HEK293 (cell line): ENCODE data around the gene NRP1.
A peak's percentile ranks its signal among the peaks of the same experiment; 100 is the strongest.

ENCODE experiments used
- CTCF ChIA-PET: fragments of 350-600 bp; formaldehyde crosslinking; extraction: SDS; loops from one replicate; lab custom pipeline; 2021; ENCODE audit warnings: antibody characterized with exemption; lab: Yijun Ruan, JAX
- POLR2A ChIA-PET: fragments of 300-600 bp; formaldehyde crosslinking; extraction: SDS; loops from one replicate; lab custom pipeline; 2020; ENCODE audit warnings: antibody characterized with exemption, inconsistent platforms; lab: Yijun Ruan, JAX
- H3K27ac ChIP-seq: fragments of 200-500 bp; sonication (Bioruptor generic); 2 replicates; pipeline ENCODE4 v1.5.1; 2014; ENCODE audit warnings: low read depth, low read length, control low read depth, inconsistent platforms; ENCODE audit errors: extremely low read depth
- H3K36me3 ChIP-seq, 2 experiments: fragments of 200-500 bp in 1 of 2; sonication (Bioruptor generic) in 1 of 2; 1 replicate in 1 of 2; 2 replicates in 1 of 2; pipeline ENCODE4 v1.5.1; 2014 to 2017; ENCODE audit warnings: inconsistent platforms in 2 of 2, low read length in 2 of 2; ENCODE audit not compliant: control insufficient read depth in 2 of 2, insufficient read depth in 1 of 2
- H3K4me1 ChIP-seq: fragments of 200-500 bp; sonication (Bioruptor generic); 2 replicates; pipeline ENCODE4 v1.5.1; 2014; ENCODE audit warnings: mild to moderate bottlenecking, low read length, inconsistent platforms; ENCODE audit not compliant: control insufficient read depth, insufficient read depth
- H3K4me3 ChIP-seq: 2 replicates; pipeline ENCODE4 v1.5.1; 2011; ENCODE audit warnings: low read depth, mild to moderate bottlenecking, control low read depth, low read length, moderate library complexity
- H3K9me3 ChIP-seq: fragments of 200-500 bp; sonication (Bioruptor generic); 2 replicates; pipeline ENCODE4 v1.5.1; 2014; ENCODE audit warnings: low read depth, low read length, inconsistent platforms; ENCODE audit not compliant: control insufficient read depth, insufficient read depth
- BCL11A ChIP-seq: fragments of 450-650 bp; formaldehyde crosslinking; IDR thresholded peaks from 2 replicates; pipeline ENCODE4 v1.5.1; 2016; ENCODE audit warnings: low read depth, missing biosample characterization, missing genetic modification characterization
- CTCF ChIP-seq: fragments of 450-650 bp; formaldehyde crosslinking; IDR thresholded peaks from 2 replicates; pipeline ENCODE4 v1.5.1; 2016; ENCODE audit warnings: missing biosample characterization, missing genetic modification characterization
- EGR2 ChIP-seq: fragments of 450-650 bp; formaldehyde crosslinking; IDR thresholded peaks from 2 replicates; pipeline ENCODE4 v1.5.1; 2016; ENCODE audit warnings: low read depth, missing biosample characterization, missing genetic modification characterization
- KLF16 ChIP-seq: fragments of 450-650 bp; formaldehyde crosslinking; IDR thresholded peaks from 2 replicates; pipeline ENCODE4 v1.5.1; 2017; ENCODE audit warnings: missing biosample characterization, missing genetic modification characterization
- KLF7 ChIP-seq: fragments of 450-650 bp; formaldehyde crosslinking; IDR thresholded peaks from 2 replicates; pipeline ENCODE4 v1.5.1; 2016; ENCODE audit warnings: missing biosample characterization, missing genetic modification characterization, borderline replicate concordance
- PRDM4 ChIP-seq: fragments of 450-650 bp; formaldehyde crosslinking; IDR thresholded peaks from 2 replicates; pipeline ENCODE4 v1.5.1; 2017; ENCODE audit warnings: missing biosample characterization, missing genetic modification characterization
- SALL2 ChIP-seq: fragments of 450-650 bp; formaldehyde crosslinking; IDR thresholded peaks from 2 replicates; pipeline ENCODE4 v1.5.0; 2017; ENCODE audit warnings: missing biosample characterization, mild to moderate bottlenecking, missing genetic modification characterization, borderline replicate concordance
- SCRT2 ChIP-seq: fragments of 450-650 bp; formaldehyde crosslinking; IDR thresholded peaks from 2 replicates; pipeline ENCODE4 v1.5.1; 2016; ENCODE audit warnings: missing biosample characterization, missing genetic modification characterization
- SP7 ChIP-seq: fragments of 450-650 bp; formaldehyde crosslinking; IDR thresholded peaks from 2 replicates; pipeline ENCODE4 v1.5.1; 2016; ENCODE audit warnings: missing biosample characterization, missing genetic modification characterization
- TCF7L2 ChIP-seq: IDR thresholded peaks from 2 replicates; pipeline ENCODE4 v1.6.1; 2011; ENCODE audit warnings: low read depth, mild to moderate bottlenecking, inconsistent platforms, low read length, moderate library complexity, borderline replicate concordance
- YY1 ChIP-seq: fragments of 450-650 bp; formaldehyde crosslinking; IDR thresholded peaks from 2 replicates; pipeline ENCODE4 v1.5.1; 2018; ENCODE audit warnings: missing biosample characterization, missing genetic modification characterization
- ZBTB11 ChIP-seq: fragments of 450-650 bp; formaldehyde crosslinking; conservative IDR thresholded peaks from 2 replicates; pipeline ENCODE4 v1.5.1; 2016; ENCODE audit warnings: low read depth, missing biosample characterization, missing genetic modification characterization
- ZBTB26 ChIP-seq: fragments of 450-650 bp; formaldehyde crosslinking; optimal IDR thresholded peaks from 2 replicates; pipeline ENCODE3; 2016; ENCODE audit warnings: missing biosample characterization, mild to moderate bottlenecking, missing genetic modification characterization
- ZFHX2 ChIP-seq: fragments of 450-650 bp; formaldehyde crosslinking; conservative IDR thresholded peaks from 2 replicates; pipeline ENCODE4 v1.5.1; 2016; ENCODE audit warnings: missing biosample characterization, missing genetic modification characterization
- ZIC2 ChIP-seq: fragments of 450-650 bp; formaldehyde crosslinking; IDR thresholded peaks from 2 replicates; pipeline ENCODE4 v1.5.1; 2016; ENCODE audit warnings: missing biosample characterization, missing genetic modification characterization
- ZNF155 ChIP-seq: fragments of 450-650 bp; formaldehyde crosslinking; IDR thresholded peaks from 2 replicates; pipeline ENCODE4 v1.5.1; 2016; ENCODE audit warnings: missing biosample characterization, missing genetic modification characterization
- ZNF202 ChIP-seq: fragments of 450-650 bp; formaldehyde crosslinking; IDR thresholded peaks from 2 replicates; pipeline ENCODE4 v1.5.1; 2016; ENCODE audit warnings: missing biosample characterization, missing genetic modification characterization, borderline replicate concordance
- ZNF391 ChIP-seq: fragments of 450-650 bp; formaldehyde crosslinking; IDR thresholded peaks from 2 replicates; pipeline ENCODE4 v1.5.1; 2016; ENCODE audit warnings: low read depth, missing biosample characterization, missing genetic modification characterization, borderline replicate concordance
- ZNF510 ChIP-seq: fragments of 450-650 bp; formaldehyde crosslinking; IDR thresholded peaks from 2 replicates; pipeline ENCODE4 v1.5.1; 2018; ENCODE audit warnings: mild to moderate bottlenecking, missing genetic modification characterization, missing biosample characterization; ENCODE audit not compliant: insufficient replicate concordance
- ZNF585B ChIP-seq: fragments of 450-650 bp; formaldehyde crosslinking; IDR thresholded peaks from 2 replicates; pipeline ENCODE4 v1.5.1; 2016; ENCODE audit warnings: missing biosample characterization, missing genetic modification characterization
- ZNF596 ChIP-seq: fragments of 450-650 bp; IDR thresholded peaks from 2 replicates; pipeline ENCODE4 v1.5.0; 2018; ENCODE audit warnings: missing biosample characterization, mild to moderate bottlenecking, missing genetic modification characterization, moderate library complexity
- ZNF629 ChIP-seq: fragments of 450-650 bp; formaldehyde crosslinking; IDR thresholded peaks from 2 replicates; pipeline ENCODE4 v1.5.1; 2017; ENCODE audit warnings: missing biosample characterization, missing genetic modification characterization
- ZNF76 ChIP-seq: fragments of 450-650 bp; formaldehyde crosslinking; IDR thresholded peaks from 2 replicates; pipeline ENCODE4; 2016; ENCODE audit warnings: low read depth, missing biosample characterization, missing genetic modification characterization, borderline replicate concordance
- ZSCAN30 ChIP-seq: fragments of 450-650 bp; IDR thresholded peaks from 2 replicates; pipeline ENCODE4 v1.5.1; 2018; ENCODE audit warnings: missing biosample characterization, mild to moderate bottlenecking, missing genetic modification characterization, moderate library complexity
- ZXDB ChIP-seq: fragments of 450-650 bp; formaldehyde crosslinking; IDR thresholded peaks from 2 replicates; pipeline ENCODE4 v1.5.1; 2016; ENCODE audit warnings: missing biosample characterization, missing genetic modification characterization

Gene NRP1

GRCh38 chr10:33336582-33337325, 2.3 kb upstream of the NRP1 start (continued):
- TF ChIP-seq ZSCAN30 (tag by site-specific recombination) = peak; percentile 38; the same call in 1 of the 2 replicates

- ChIA-PET CTCF (no interaction called here), POLR2A (interaction anchor here (0.5 to 1.5 kb wide), 6 partner anchors 8 to 366 kb away, joined by 3 to 4 read pairs (median 4); no protein-coding TSS in a partner anchor)
- Histone ChIP-seq H3K4me3 (peak overlapping the region; percentile 90), H3K36me3 (no peaks in the 10 kb centered on the region), H3K9me3 (no peaks in the 10 kb centered on the region), H3K27ac (peak overlapping the region; percentile 99), H3K4me1 (peaks cover 14% of the 10 kb centered on the region)
- TF ChIP-seq ZNF155 (tag by site-specific recombination) (no peak), YY1 (tag by site-specific recombination) (no peak), CTCF (tag by site-specific recombination) (peak; percentile 69; the same call in 1 of the 2 replicates), ZIC2 (tag by site-specific recombination) (peak; percentile 90), EGR2 (tag by site-specific recombination) (peak; percentile 72), ZNF202 (no peak), ZFHX2 (tag by site-specific recombination) (peak; percentile 85), ZNF585B (tag by site-specific recombination) (no peak), SALL2 (tag by site-specific recombination) (no peak), ZXDB (tag by site-specific recombination) (peak; percentile 70), ZBTB11 (tag by site-specific recombination) (0 out of 2 replicates have a peak, but pooled peaks have one; percentile 19), ZNF510 (tag by site-specific recombination) (no peak), ZNF596 (0 out of 2 replicates have a peak, but pooled peaks have one; percentile 0), PRDM4 (tag by site-specific recombination) (peak; percentile 23; the same call in 1 of the 2 replicates), SCRT2 (tag by site-specific recombination) (no peak), KLF16 (peak; percentile 35; the same call in 1 of the 2 replicates), ZNF76 (peak; percentile 17; the same call in 1 of the 2 replicates), ZBTB26 (tag by site-specific recombination) (peak; percentile 73), TCF7L2 (no peak), SP7 (tag by site-specific recombination) (0 out of 2 replicates have a peak, but pooled peaks have one; percentile 26), BCL11A (tag by site-specific recombination) (peak; percentile 78; the same call in 1 of the 2 replicates), ZNF391 (tag by site-specific recombination) (no peak), KLF7 (tag by site-specific recombination) (0 out of 2 replicates have a peak, but pooled peaks have one; percentile 5), ZNF629 (0 out of 2 replicates have a peak, but pooled peaks have one; percentile 14)
Measured at GRCh38 chr10:33335801-33336581, 1.5 kb upstream of the NRP1 start.
